Measurements from ENCODE around the gene KANTR.

DNA sequence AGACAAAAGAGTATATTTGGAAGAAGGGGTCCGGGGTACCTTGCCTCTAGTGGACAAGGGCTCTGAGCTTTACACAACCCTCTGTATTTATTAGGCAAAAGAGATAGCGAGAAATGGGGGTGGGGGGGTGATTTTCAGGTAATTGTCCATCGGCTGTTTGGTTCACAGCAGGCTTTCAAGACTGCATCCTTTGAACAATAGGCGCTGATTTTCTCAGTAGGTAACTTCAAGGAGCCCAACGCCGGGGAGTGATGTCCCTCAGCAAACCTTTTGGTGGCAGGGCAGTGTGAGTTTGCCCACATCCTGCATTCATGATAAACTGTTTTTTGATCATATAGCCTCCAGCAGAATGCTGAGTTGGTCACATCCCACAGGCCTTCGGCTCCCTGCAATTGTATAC lies 69.5 kb downstream of the KANTR start:
- TF ChIP-seq, protein P1, sequence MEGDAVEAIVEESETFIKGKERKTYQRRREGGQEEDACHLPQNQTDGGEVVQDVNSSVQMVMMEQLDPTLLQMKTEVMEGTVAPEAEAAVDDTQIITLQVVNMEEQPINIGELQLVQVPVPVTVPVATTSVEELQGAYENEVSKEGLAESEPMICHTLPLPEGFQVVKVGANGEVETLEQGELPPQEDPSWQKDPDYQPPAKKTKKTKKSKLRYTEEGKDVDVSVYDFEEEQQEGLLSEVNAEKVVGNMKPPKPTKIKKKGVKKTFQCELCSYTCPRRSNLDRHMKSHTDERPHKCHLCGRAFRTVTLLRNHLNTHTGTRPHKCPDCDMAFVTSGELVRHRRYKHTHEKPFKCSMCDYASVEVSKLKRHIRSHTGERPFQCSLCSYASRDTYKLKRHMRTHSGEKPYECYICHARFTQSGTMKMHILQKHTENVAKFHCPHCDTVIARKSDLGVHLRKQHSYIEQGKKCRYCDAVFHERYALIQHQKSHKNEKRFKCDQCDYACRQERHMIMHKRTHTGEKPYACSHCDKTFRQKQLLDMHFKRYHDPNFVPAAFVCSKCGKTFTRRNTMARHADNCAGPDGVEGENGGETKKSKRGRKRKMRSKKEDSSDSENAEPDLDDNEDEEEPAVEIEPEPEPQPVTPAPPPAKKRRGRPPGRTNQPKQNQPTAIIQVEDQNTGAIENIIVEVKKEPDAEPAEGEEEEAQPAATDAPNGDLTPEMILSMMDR (IDR thresholded peaks at IDR 0.05): no peak
- no peak for TF ChIP-seq POLR2A (IDR thresholded peaks at IDR 0.05)
